ENCODE data around the gene DNAH10.
"Not testable (repeated sequence)": the region's sequence is repeated elsewhere in the genome, so short reads cannot be mapped to it uniquely, and the experiment has no call there.

Gene DNAH10

GRCh38 chr12:123937707-123938591, 175.8 kb downstream of the DNAH10 start:
- DNase-seq: no peak

GRCh38 chr12:123938679-123939480, 176.8 kb downstream of the DNAH10 start:
- no peak for DNase-seq

- no peak for DNase-seq
Observed at GRCh38 chr12:123939716-123940626, 177.9 kb downstream of the DNAH10 start.

GRCh38 chr12:123940627-123940966, 178.5 kb downstream of the DNAH10 start:
- DNase-seq: no peak

GRCh38 chr12:123941000-123941399, 178.9 kb downstream of the DNAH10 start:
- DNase-seq: no peak

GRCh38 chr12:123941624-123942237, 179.6 kb downstream of the DNAH10 start:
- DNase-seq: no peak

GRCh38 chr12:123942238-123942653, 180.1 kb downstream of the DNAH10 start:
- no peak for DNase-seq

- DNase-seq: no peak
Observed at GRCh38 chr12:123942911-123943648, 181.0 kb downstream of the DNAH10 start.

GRCh38 chr12:123943816-123944215, 181.7 kb downstream of the DNAH10 start:
- peak; percentile 56 for DNase-seq

GRCh38 chr12:123944696-123945095, 182.6 kb downstream of the DNAH10 start:
- DNase-seq: no peak

GRCh38 chr12:123945287-123946151, 183.4 kb downstream of the DNAH10 start:
- no peak for DNase-seq

GRCh38 chr12:123946152-123946515, 184.0 kb downstream of the DNAH10 start:
- no peak for DNase-seq

GRCh38 chr12:123946516-123947505, 184.7 kb downstream of the DNAH10 start:
- DNase-seq: not testable (repeated sequence)

- not testable (repeated sequence) for DNase-seq
Observed at GRCh38 chr12:123947531-123947930, 185.4 kb downstream of the DNAH10 start.

GRCh38 chr12:123948401-123948795, 186.3 kb downstream of the DNAH10 start:
- DNase-seq: peak; percentile 58

- DNase-seq: peak; percentile 58
Observed at GRCh38 chr12:123948796-123949769, 187.0 kb downstream of the DNAH10 start.

- DNase-seq: no peak
Observed at GRCh38 chr12:123949770-123950165, 187.7 kb downstream of the DNAH10 start.

Data from NCI-H2171 treated with DMSO at 0.1 percent for 48 hours (cell line).